IPS-18c (cell line): ENCODE data around the gene HOXC11.
A peak's percentile ranks its signal among the peaks of the same experiment; 100 is the strongest.

Source experiments
- H3K4me3 ChIP-seq: 2 replicates; pipeline ENCODE4 v1.7.0; 2013; ENCODE audit warnings: low read depth, mild to moderate bottlenecking, low read length, moderate library complexity; ENCODE audit not compliant: insufficient read depth
- H3K9me3 ChIP-seq: one replicate; pipeline ENCODE4 v1.6.1; 2013; ENCODE audit warnings: mild to moderate bottlenecking, low read length, moderate library complexity; ENCODE audit not compliant: control insufficient read depth, insufficient read depth

The HOXC11 gene

DNA sequence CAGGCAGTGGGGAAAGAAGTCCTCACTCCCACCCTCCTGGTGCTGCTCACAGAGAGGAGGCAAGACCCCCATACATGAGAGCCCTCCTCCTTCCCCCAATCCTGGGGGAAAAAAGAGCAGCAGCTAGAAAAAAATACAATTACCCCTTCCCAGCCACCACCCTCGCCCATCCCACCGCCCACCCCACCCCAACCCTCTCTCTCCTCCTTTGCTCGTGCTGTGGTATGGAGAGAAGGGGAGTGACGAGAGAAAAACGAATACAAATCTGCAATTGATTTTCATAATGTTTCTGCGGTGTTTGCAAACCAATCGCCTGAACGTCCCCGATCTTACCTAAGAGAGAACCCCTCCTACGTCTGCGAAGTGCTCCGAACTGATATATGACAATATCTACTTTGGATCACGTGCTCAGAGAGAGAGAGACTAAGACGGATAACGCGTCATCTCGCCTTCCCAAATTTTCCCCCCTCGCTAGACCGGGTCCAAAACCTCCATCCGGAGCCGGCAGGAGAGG lies at the start of gene HOXC11:
TSS of gene HOXC11 (plus strand) at position 405 of the 514 bp plus-strand sequence. CDS start 116 bp downstream, outside the sequence.
- peaks cover 4% of the 10 kb centered on the region for H3K9me3 ChIP-seq

GRCh38 chr12:53924521-53925405 lies 48.2 kb upstream of the HOXC11 start:
- H3K4me3 ChIP-seq, result no peak overlapping the region
- H3K9me3 ChIP-seq, result peaks cover 3% of the 10 kb centered on the region

More for the DNA sequence above, at the start of gene HOXC11:
- no peak within 1 kb of the TSS for H3K4me3 ChIP-seq

DNA sequence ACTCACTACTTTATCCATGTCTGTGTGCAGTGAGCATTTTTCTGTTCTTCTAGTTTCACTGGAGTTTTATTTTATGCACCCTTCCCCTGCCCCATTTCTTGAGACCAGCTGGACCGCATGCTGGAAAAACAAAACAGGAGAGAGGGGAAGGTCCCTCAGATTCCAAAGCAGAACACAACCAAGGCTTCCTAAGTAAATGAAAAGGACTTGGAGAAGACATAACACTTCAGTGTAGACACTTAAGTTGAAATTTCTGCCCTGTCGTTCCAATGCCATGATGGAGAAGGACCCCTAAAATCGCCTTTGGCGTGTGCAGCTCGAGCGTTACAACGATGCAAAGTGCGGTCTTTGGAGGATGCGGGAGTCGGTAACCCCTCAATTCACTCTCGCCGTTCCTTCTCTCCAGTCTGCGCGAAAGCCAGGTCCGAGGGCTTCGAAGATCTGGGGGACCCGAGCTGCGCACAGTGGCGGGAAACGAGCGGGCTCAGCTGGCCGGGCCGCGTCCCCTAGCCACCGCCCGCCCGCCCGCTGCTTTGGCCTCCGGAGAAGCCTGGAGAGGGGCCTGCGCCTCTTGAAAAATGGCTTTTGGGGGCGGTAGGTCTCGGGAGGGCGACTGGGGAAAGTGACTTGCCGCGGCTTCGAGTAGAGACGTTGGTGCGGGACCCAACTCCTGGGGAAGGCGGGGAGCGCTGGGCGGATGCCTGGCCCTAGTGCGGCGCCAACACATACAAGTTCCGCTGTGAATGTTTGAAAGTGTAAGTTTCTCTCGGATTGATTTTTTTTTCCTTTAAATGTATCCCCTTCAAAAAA lies 45.5 kb upstream of the HOXC11 start:
- Histone ChIP-seq H3K9me3 (peaks cover 3% of the 10 kb centered on the region), H3K4me3 (no peak overlapping the region)

DNA sequence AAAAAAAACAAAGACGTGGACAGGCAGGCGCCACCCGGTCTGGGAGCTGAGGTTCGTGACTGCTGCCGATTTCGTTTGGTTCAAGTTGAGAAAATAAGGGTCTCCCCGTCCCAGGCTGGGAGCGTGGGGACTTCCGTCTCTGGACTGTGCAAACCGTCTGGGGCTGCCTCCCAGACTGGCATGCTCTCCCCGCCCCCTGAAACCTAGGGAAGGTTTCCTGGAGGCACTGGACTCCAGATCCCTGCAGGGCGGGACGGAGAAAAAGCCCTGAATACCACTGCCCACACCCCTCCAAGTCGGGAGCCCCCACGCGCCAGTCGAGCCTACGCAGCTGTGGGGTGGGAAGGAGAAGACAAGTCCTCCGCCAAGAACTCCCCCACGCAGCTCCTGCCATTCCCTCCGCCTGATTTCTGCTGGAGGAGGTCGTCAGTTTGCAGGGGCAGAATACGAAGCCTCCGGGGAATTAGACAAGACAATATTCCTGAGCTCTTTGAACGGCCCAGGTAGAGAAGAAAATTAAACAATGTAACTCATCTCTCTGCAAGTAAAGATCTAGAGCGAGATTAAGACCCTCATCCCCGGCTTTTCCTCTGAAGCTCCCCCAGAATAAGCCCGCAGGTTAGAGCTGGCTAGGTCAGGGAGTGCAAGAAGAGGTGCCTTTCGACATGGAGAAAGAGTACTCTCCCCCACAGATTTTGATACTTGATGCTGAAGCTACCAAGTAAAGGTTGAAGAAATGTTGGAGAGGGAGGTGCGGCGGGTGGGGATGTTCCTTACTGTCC lies 44.7 kb upstream of the HOXC11 start:
- Histone ChIP-seq H3K4me3 (no peak overlapping the region), H3K9me3 (peaks cover 3% of the 10 kb centered on the region)

GRCh38 chr12:53929527-53929926 lies 43.4 kb upstream of the HOXC11 start:
- Histone ChIP-seq H3K4me3 (no peak overlapping the region), H3K9me3 (peaks cover under 1% of the 10 kb centered on the region)

GRCh38 chr12:53930591-53931255 lies 42.2 kb upstream of the HOXC11 start:
- Histone ChIP-seq H3K9me3 (no peaks in the 10 kb centered on the region), H3K4me3 (no peak overlapping the region)

- Histone ChIP-seq H3K9me3 (no peaks in the 10 kb centered on the region), H3K4me3 (no peak overlapping the region)
Measured at GRCh38 chr12:53931844-53932581, 40.9 kb upstream of the HOXC11 start.

DNA sequence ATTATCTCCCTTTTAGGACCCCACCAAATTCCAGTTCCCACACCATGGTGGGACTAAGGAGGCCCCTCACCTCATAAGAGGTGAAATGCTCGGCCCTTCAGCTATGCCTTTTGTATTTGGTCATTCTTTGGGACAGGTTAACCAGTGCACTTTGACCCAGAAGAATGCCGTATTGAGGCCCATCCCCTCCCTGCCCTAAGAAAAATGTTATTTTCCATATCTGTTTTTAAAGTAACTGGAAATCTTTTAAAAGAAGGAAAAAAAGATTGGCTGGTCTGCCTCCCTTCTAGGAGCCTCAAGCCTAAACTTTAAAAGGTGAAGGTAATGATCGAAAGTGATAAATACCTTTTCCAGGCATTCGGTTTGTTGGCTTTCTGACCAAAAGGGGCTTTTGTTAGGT lies 40.0 kb upstream of the HOXC11 start:
- Histone ChIP-seq H3K9me3 (no peaks in the 10 kb centered on the region), H3K4me3 (no peak overlapping the region)

- Histone ChIP-seq H3K4me3 (no peak overlapping the region), H3K9me3 (peaks cover 3% of the 10 kb centered on the region)
Measured at GRCh38 chr12:53935383-53936341, 37.3 kb upstream of the HOXC11 start.

- Histone ChIP-seq H3K9me3 (peaks cover 3% of the 10 kb centered on the region), H3K4me3 (no peak overlapping the region)
Measured at GRCh38 chr12:53937099-53937498, 35.8 kb upstream of the HOXC11 start.

DNA sequence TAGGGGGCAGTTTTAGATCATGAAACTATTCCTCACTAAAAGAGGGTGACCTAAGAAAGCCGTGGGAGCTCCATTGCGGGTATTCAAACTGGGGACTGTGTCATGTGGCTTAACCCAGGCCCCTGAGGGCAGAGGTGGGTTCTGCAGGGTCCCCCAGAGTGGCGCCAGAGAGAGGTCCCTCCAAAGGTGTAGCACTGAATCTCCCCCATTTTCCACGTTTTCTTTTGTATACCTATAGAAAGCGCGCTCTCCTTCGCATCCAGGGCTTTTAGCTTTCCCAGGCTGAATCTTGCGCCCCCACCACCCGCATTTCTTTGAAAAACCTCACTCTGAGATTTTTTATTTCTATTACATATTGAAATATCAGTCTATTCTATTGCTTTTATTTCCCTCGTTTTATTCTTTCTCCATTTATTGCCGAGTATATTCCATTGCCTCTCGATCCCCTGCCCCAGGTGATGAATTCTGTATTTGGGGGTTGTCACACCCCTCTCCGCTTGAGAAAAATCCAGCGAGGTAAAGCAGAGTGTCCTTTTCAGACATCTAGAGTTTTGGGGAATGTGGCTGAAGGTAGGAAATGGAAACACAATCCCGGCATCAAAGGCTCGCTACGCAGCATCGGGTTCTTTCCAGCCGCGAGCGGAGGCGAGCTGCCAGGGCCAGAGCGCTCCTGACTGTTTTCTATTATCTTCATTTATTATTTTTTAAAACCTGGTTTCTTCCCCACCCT lies 35.2 kb upstream of the HOXC11 start:
- Histone ChIP-seq H3K9me3 (peaks cover 3% of the 10 kb centered on the region), H3K4me3 (no peak overlapping the region)

- peak within 1 kb of the TSS; percentile 15 for H3K4me3 ChIP-seq
- H3K9me3 ChIP-seq, result peaks cover 3% of the 10 kb centered on the region
Measured at GRCh38 chr12:53938326-53939140, 34.4 kb upstream of the HOXC11 start, which contains the start of gene HOXC13. TSS of gene HOXC13 (plus strand) at chr12:53938831. CDS start at chr12:53938907, 76 bp downstream.

- no peak overlapping the region; the same call in 1 of the 2 replicates for H3K4me3 ChIP-seq
- peaks cover 3% of the 10 kb centered on the region for H3K9me3 ChIP-seq
Measured at GRCh38 chr12:53939141-53940108, 33.5 kb upstream of the HOXC11 start.
